GM21423 (cell line): ENCODE results near the gene DOCK2.
"Not testable (repeated sequence)": the region's sequence is repeated elsewhere in the genome, so short reads cannot be mapped to it uniquely, and the experiment has no call there.

ENCODE experiments used
- ATAC-seq: cut with Tn5 transposase; IDR thresholded peaks from one replicate; pipeline ENCODE4 v1.9.1; 2021; ENCODE audit warnings: mild to moderate bottlenecking, moderate library complexity; ENCODE audit not compliant: unreplicated experiment

The DOCK2 gene

DNA sequence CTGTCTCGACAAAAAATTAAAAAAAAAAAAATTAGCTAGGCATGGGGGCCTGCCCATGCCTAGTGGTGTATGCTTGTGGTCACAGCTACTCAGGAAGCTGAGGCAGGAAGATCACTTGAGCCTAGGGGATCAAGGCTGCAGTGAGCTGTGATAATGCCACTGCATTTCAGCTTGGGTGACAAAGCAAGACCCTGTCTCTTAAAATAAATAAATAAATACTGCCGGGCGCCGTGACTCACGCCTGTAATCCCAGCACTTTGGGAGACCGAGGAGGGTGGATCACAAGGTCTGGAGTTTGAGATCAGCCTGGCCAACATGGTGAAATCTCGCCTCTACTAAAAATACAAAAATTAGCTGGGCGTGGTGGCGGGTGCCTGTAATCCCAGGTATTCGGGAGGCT lies 115.5 kb downstream of the DOCK2 start:
- ATAC-seq = not testable (repeated sequence)

GRCh38 chr5:169753795-169754194 lies 116.7 kb downstream of the DOCK2 start:
- no peak for ATAC-seq

DNA sequence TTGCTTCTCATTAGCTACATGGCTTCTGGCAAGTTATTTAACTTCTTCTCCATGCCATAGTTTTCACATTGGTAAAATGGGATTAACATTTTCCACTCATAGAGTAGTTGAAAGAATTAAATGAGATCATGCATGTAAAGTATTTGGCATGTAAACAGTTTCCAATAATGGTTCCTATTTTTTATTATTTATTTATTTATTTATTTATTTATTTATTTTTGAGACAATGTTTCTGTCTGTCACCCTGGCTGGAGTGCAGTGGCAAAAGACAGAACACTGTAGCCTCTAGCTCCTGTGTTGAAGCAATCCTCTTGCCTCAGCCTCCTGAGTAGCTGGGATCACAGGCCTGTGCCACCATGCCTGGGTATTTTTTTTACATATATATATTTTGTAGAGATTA lies 117.7 kb downstream of the DOCK2 start:
- no peak for ATAC-seq

GRCh38 chr5:169756071-169756765 lies 119.1 kb downstream of the DOCK2 start:
- ATAC-seq = no peak

- ATAC-seq = no peak
Measured at GRCh38 chr5:169757016-169757415, 119.9 kb downstream of the DOCK2 start.

- no peak for ATAC-seq
Measured at GRCh38 chr5:169758886-169759285, 121.8 kb downstream of the DOCK2 start.

GRCh38 chr5:169760229-169760628 lies 123.2 kb downstream of the DOCK2 start:
- no peak for ATAC-seq

- no peak for ATAC-seq
Measured at GRCh38 chr5:169762338-169763095, 125.4 kb downstream of the DOCK2 start.

GRCh38 chr5:169763376-169764017 lies 126.4 kb downstream of the DOCK2 start:
- peak; percentile 81 for ATAC-seq

- no peak for ATAC-seq
Measured at GRCh38 chr5:169764018-169764378, 126.9 kb downstream of the DOCK2 start.

- no peak for ATAC-seq
Measured at GRCh38 chr5:169765176-169765996, 128.3 kb downstream of the DOCK2 start.

DNA sequence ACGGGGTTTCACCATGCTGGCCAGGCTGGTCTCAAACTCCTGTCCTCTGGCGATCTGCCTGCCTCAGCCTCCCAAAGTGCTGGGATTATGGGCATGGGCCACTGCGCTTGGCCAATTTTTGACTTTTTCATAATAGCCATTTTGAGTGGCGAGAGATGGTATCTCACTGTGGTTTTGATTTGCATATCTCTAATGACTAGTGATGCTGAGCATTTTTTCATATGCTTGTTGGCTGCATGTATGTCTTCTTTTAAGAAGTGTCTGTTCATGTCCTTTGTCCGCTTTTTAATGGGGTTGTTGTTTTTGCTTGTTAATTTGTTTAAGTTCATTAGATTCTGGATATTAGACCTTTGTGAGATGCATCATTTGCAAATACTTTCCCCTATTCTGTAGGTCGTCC lies 129.9 kb downstream of the DOCK2 start:
- ATAC-seq = not testable (repeated sequence)

- ATAC-seq = no peak
Measured at GRCh38 chr5:169767938-169768337, 130.9 kb downstream of the DOCK2 start.

- ATAC-seq = no peak
Measured at GRCh38 chr5:169768416-169768815, 131.3 kb downstream of the DOCK2 start.

- no peak for ATAC-seq
Measured at GRCh38 chr5:169770109-169770508, 133.0 kb downstream of the DOCK2 start.

DNA sequence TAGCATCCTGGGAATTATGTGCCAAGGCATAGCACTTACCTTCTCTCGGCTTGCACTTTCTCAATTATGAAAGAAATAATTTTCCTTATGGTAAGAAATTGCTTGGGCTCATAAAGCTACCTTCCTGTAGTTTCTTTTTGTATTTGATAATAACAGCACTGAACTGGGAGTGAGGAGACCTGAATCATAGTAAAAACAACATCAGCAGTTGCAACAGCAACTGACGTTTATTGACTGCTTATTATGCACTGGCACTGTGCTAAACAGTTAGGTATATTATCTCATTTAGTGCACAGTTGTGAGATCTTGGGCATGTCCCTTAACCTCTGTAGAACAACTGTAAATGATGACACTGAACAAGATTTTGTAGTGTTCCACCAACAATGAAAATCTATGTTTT lies 135.2 kb downstream of the DOCK2 start:
- no peak for ATAC-seq

DNA sequence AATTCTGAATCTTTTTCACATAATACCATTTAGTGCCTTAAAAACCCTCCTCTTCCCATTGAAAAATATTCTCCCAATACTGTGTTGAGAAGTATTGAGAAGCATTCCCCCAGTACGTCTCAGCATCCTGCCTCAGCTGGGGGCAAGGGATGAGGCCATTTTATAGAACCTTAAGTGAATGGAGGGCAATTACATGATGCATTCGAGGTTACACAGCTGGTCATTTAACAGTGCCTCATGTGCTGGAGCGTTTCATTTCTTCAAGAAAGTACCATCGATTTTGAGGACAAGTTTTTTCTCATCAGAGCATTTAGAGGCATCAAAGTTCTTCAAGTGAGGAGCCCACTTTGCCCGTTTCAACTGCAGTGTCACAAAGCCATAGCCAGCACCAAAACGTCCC lies 135.6 kb downstream of the DOCK2 start:
- no peak for ATAC-seq

- ATAC-seq = no peak
Measured at GRCh38 chr5:169777159-169777558, 140.1 kb downstream of the DOCK2 start.

DNA sequence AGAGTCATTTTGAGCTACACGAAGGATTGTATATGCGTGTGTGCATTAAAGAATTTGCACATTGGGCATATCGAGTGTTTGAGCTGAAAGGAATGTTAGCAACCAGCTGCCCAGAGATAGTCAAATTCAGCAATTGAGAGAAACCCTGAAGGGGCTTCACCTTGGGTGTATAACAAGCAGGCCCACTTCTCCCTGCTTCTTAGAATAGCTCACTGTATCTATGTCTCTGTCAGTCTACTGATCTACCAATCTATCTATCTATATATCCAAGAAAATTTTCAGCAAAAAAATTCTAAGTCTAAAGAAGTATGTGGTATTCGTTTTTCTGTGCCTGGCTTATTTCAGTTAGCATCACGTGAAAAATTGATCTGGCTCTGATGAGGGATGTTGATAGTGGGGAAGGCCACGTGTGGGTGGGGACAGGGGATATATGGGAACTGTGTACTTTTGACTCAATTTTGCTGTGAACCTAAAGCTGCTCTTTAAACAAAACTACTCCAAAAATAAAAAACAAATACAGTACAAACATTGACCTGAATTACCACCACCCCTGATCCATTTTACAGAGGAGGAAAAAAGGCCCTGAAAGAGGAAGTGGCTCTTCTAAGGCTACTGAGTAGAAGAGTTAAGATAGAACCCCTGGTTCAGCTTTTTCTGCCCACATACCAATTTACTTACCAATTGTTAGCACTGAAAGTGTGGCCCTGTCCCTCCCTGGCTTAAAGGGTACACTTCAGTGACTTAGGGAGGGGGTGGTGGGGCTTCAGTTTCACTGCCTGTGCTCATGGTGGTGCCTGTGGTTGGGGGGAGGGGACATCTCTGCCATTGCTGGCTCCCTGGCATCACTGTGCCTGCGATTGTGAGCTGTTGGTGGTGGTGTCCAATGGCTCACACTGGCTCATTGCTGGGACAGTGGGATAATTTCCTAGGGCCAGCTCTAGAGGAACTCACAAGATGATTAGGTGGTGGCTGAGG lies 141.8 kb downstream of the DOCK2 start:
- ATAC-seq = peak; percentile 95
